HG02571 (cell line): ENCODE results near the gene INSYN1.
"Not testable (repeated sequence)": the region's sequence is repeated elsewhere in the genome, so short reads cannot be mapped to it uniquely, and the experiment has no call there.

Experiments
- ATAC-seq: cut with Tn5 transposase; IDR thresholded peaks from one replicate; pipeline ENCODE4 v1.9.1; 2021; ENCODE audit warnings: mild to moderate bottlenecking, moderate library complexity; ENCODE audit not compliant: unreplicated experiment

INSYN1 gene, protein sequence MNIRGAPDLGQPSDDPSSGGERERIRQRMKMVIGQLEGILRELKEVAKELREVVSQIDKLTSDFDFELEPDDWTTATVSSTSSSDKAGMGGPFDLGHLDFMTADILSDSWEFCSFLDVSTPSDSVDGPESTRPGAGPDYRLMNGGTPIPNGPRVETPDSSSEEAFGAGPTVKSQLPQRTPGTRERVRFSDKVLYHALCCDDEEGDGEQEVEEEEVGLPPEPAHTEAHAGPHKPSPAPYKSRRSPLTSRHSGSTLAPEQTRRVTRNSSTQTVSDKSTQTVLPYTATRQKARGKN

GRCh38 chr15:73753250-73754130 lies at the start of gene INSYN1:
TSS of gene INSYN1 (minus strand) at chr15:73753351. CDS start at chr15:73751130, 2,221 bp downstream.
- ATAC-seq: no peak

DNA sequence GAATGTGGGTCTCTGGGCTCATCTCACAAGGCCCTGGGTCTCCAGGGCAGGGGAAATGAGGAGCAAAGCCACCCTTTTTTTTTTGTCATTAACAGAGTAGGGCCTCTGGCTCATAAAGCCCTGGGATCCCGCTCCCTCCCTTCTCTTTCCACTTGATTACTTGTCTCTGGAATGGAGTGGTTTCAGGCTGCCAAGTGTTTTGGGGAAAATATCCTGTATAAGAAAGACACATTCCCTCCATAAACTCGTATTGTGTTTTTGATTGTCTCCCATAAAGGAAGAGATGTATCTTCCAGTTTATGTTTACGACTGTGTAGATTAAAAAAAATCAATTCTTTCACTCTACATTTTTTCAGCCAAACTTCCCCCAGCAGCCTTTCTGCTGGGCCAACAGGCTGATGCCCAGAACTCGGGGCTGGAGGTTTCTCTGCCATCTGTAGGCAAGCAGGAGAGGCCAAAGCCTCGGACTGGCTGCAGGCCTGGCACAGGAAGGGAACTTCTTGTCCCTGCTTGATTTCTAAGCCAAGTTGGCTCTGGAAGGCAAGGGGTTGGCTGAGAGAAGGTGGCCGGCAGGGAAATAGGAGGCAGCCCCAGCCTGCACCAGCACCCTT lies 49.4 kb upstream of the INSYN1 start:
- no peak for ATAC-seq

DNA sequence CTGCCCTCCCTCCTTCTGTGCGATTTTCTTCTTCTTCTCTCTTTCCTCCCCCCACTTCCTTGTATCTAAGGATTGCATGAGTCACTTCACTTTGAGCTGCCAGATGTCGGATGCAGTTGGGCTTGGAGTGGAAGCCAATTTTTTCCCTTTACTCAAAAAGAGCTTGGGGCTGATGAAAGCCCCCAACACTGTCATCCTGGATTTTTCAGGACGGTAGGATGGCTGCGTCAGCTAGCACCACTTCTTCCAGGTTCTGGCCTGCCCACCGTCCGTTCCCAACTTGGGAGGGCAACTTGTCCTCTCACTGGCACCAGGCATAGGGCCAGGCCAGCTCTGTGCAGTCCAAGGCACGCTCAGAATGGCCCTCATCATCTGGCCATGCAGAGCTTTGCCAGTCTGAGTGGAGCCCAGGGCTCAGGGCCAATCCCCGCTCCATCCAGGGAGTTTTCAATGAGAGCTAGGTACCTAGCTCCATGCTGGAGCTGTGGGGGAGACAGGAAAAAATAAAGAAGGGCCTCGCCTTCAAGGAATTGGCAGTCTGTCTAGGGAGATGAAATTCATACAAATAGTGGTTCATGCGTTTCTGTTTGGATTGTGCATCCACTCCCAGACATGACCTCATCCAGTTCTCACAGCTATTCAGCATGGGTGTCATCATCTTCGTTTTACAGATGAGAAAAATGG lies 47.7 kb upstream of the INSYN1 start:
- ATAC-seq: no peak

DNA sequence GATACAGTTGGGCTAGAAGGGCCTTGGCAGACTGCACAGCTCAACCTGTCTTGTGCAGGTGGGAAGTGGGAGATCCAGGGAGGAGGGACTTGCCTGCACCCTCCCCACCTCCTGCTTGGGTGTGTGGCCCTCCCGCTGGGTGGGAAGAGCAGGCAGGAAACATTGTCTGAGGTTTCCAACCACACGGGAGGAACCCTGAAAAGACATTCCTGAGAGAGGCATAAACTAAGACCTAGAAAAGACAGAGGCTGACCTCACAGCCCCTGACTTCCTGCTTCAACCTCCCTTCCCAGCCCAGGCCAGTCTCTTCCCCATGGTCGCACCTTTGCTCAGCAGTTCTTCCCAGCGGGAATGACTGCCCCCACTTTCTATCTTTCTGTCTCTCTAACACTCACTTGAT lies 46.3 kb upstream of the INSYN1 start:
- ATAC-seq: no peak

DNA sequence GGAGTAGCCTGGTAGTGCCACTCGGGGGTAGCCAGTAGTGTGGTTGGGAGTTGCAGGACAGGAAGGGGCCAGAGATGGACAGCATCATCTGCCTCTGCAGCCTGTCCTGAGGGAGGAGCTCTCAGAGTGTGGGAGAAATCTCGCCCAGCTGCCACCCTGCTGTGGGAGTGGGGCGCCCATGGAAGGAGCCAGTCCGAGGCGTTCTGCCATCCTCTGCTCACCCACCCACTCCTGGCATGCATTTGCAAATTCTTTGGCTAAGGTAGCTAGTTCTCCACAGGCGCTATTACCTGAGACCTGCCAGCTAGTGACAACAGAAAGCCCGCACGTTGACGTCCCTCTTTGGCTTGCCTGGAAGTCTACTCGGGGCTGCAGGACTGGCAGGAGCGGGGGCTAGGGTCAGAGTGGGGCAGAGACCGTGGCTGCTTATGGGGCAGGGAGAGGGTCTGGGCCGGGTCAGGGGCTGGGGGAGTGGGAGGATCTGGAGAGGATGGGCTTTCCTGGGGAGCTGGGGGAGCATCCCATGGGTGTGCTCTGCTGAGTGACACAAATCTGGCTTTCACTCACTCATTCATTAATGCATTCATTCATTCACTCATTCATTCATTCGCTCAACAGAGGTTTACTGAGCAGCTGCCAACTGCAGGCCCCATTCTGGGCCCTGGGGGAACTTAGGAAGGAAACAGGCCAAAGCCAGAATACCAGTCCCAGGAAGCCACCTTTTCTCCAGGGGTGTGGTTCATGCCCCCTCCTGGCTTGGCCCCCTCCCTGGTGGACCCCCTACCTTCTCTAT lies 44.4 kb upstream of the INSYN1 start:
- ATAC-seq: no peak

- no peak for ATAC-seq
Measured at GRCh38 chr15:73796331-73796831, 43.2 kb upstream of the INSYN1 start.

GRCh38 chr15:73794443-73795133 lies 41.4 kb upstream of the INSYN1 start:
- no peak for ATAC-seq

- ATAC-seq: not testable (repeated sequence)
Measured at GRCh38 chr15:73792899-73793541, 39.9 kb upstream of the INSYN1 start.

GRCh38 chr15:73792415-73792814 lies 39.3 kb upstream of the INSYN1 start:
- ATAC-seq: no peak

DNA sequence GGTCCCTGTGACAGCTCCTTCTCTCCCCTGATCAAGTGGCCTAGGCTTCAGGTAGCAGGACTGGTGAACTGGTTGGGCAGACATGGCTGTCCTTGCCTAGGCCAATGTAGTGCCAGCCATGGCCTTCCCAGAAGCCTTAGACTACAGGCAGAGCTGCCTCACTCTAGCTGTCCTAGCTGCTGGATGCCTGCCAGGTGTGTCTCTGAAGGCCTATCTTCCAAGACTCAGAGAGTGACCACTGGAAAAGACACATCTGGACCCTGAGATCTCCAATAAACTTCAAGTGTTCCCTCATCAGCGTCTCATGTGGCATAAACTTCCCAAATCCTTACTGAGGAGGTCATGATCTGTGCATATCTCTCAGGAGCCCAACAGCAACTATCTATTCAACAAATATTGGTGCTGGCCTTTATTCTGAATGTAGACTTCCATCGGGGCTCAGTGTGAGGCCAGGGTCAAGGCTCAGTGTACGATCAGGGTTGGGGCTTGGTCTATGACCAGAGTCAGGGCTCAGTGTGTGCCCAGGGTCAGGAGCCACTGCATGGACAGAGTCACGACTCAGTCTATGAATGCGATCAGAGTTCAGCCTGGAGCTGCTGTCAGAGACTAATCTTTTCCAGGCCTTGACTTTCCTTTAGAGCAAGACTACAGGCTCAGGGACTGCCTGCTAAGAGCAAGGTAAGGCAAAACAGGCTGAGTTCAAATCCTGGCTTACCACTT lies 36.5 kb upstream of the INSYN1 start:
- no peak for ATAC-seq

- ATAC-seq: no peak
Measured at GRCh38 chr15:73787621-73788020, 34.5 kb upstream of the INSYN1 start.

- no peak for ATAC-seq
Measured at GRCh38 chr15:73786538-73786937, 33.4 kb upstream of the INSYN1 start.

DNA sequence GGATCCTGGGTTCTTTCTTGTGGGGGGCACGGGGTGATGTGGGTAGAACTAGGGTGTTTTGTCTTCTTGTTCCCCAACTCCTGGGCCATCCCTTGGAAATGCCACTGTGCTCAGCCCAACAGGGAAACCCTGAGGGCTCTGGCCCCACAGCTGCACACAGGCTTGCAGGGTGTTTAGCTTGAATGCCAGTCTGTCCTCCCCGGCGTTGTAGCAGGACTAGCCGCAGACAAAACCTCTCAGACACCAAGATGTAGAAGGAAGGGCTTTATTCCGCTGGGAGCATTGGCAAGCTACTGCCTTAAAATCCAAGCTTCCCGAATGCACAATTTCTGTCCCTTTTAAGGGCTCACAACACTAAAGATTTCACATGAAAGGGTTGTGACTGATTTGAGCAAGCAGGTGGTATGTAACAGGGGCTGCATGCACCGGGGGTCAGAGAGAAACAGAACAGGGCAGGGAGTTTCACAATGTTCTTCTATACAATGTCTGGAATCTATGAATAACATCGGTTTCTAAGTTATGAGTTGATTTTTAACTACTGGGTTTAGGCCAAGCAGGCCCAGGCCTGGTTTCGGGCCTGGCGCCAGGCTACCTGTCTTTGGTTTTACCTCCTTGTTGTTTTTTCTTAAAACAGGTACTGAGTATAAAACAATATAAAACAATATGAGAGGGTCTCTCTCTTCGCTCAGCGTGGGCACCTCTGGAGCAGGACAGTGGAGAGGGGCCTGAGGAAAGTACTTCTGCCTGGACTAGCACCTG lies 32.3 kb upstream of the INSYN1 start:
- not testable (repeated sequence) for ATAC-seq

DNA sequence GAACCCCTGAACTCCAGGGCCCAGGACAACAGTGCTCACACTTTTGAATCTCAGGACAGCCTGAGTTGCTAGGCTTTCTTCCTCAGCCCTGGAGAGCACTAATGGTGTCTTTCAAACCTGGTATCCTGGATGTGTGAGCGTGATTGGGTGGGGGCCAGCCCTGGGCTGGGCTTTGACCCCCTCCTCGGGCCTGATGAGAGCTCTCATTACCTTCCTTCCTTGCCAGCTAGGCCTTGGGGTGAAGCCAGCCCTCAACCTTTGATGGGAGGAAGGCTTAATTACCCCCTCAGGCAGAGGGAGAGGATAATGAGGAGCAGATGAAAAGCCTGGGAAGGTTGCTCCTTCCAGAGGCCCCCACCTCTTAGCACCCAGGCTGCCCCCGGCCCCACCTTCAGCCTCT lies 31.1 kb upstream of the INSYN1 start:
- no peak for ATAC-seq

DNA sequence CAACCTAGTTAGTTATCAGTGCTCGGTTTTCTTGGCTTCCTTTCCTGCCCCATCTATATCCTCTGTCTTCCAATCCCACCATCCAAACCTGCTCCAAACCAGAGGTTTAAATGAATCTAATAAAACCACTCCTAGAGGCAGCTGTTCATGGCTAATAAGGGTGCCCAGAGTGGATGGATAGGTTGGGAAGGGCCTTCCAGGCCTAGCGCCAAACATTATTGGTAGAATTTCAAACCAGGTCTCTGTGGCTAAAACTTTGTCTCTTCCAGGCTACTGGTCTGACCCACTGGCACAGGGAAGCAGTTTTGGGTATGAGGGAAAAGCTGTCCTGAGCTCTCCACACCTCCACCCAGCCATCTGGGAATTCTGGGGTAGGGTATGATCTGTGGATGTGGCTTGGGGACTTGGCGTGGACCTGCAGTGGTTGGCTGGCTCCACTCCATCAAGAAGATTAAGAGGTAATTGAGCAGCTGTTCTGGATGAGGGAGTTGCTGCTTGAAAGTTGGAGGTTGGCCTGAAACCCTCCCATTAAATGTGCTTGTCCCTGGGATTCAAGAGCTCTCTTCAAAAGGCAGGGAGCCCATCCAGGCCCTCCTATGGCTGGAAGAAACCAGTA lies 29.3 kb upstream of the INSYN1 start:
- no peak for ATAC-seq

- no peak for ATAC-seq
Measured at GRCh38 chr15:73781038-73781925, 28.1 kb upstream of the INSYN1 start.
